Measurements from ENCODE around the gene SVIP. TPM values are rescaled to one million over a fixed set of nuclear protein-coding genes. Genes with fewer than 3 reads are reported as not detected.
A peak's percentile ranks its signal among the peaks of the same experiment; 100 is the strongest.

SVIP gene
- total RNA-seq, 1 donor from 2014 or later, result 6.1 TPM

- intact Hi-C loops (cut with DNase I), result no loop called here
Measured at GRCh38 chr11:22830082-22830414, 447 bp upstream of the SVIP start.

GRCh38 chr11:22828373-22828772 lies 1.2 kb downstream of the SVIP start:
- no peak for TF ChIP-seq CTCF (IDR thresholded peaks at IDR 0.05)
- H3K4me1 ChIP-seq, result peaks cover 0 to 5% of the 10 kb centered on the region in 2 donors
- H3K36me3 ChIP-seq, result peaks cover 13 to 14% of the 10 kb centered on the region in 2 donors
- DNase-seq (ENCODE audit: low spot score in 2 of 2), result no peak
- intact Hi-C loops (cut with DNase I), result loop anchor here (5.0 kb wide), 1 partner anchor 201 kb away; the partner anchor contains the start of gene FANCF
- H3K9me3 ChIP-seq, result no peaks in the 10 kb centered on the region
- no peaks in the 10 kb centered on the region for H3K27me3 ChIP-seq
- H3K4me3 ChIP-seq, result peak overlapping the region; percentile 68 to 85
- H3K27ac ChIP-seq, result no peak overlapping the region

More at GRCh38 chr11:22830082-22830414, 447 bp upstream of the SVIP start:
- H3K27ac ChIP-seq, result no peak overlapping the region
- no peaks in the 10 kb centered on the region for H3K9me3 ChIP-seq
- H3K27me3 ChIP-seq, result no peaks in the 10 kb centered on the region
- TF ChIP-seq CTCF (IDR thresholded peaks at IDR 0.05), result no peak
- DNase-seq (ENCODE audit: low spot score in 2 of 2), result no peak
- peak overlapping the region; percentile 68 to 85 for H3K4me3 ChIP-seq
- peaks cover 0 to 4% of the 10 kb centered on the region in 2 donors for H3K36me3 ChIP-seq
- peaks cover 0 to 5% of the 10 kb centered on the region in 2 donors for H3K4me1 ChIP-seq

GRCh38 chr11:22822203-22822602 lies 7.4 kb downstream of the SVIP start:
- DNase-seq (ENCODE audit: low spot score in 2 of 2), result no peak
- Histone ChIP-seq H3K9me3 (no peaks in the 10 kb centered on the region), H3K4me3 (no peak overlapping the region), H3K27ac (no peak overlapping the region), H3K4me1 (no peaks in the 10 kb centered on the region), H3K27me3 (no peaks in the 10 kb centered on the region), H3K36me3 (peaks cover 18 to 64% of the 10 kb centered on the region in 2 donors)
- intact Hi-C loops (cut with DNase I), result no loop called here
- TF ChIP-seq CTCF (IDR thresholded peaks at IDR 0.05), result no peak

- Histone ChIP-seq H3K27ac (no peak overlapping the region), H3K4me3 (no peak overlapping the region), H3K27me3 (no peaks in the 10 kb centered on the region), H3K36me3 (no peaks in the 10 kb centered on the region), H3K4me1 (no peaks in the 10 kb centered on the region), H3K9me3 (no peaks in the 10 kb centered on the region)
- intact Hi-C loops (cut with DNase I), result no loop called here
- DNase-seq (ENCODE audit: low spot score in 2 of 2), result no peak
- no peak for TF ChIP-seq CTCF (IDR thresholded peaks at IDR 0.05)
Measured at GRCh38 chr11:22809893-22810292, 19.7 kb downstream of the SVIP start.

GRCh38 chr11:22808571-22809197 lies 20.9 kb downstream of the SVIP start:
- intact Hi-C loops (cut with DNase I), result no loop called here
- Histone ChIP-seq H3K36me3 (no peaks in the 10 kb centered on the region), H3K27me3 (no peaks in the 10 kb centered on the region), H3K4me3 (no peak overlapping the region), H3K4me1 (no peaks in the 10 kb centered on the region), H3K27ac (no peak overlapping the region), H3K9me3 (no peaks in the 10 kb centered on the region)
- no peak for TF ChIP-seq CTCF (IDR thresholded peaks at IDR 0.05)
- DNase-seq (ENCODE audit: low spot score in 2 of 2), result no peak
